DND-41 (cell line): ENCODE measurements around the gene PRSS21.

ENCODE experiments used
- EZH2 ChIP-seq: IDR thresholded peaks from 3 replicates; pipeline ENCODE4 v1.6.1; 2012; ENCODE audit warnings: borderline replicate concordance, low read depth, mild to moderate bottlenecking, moderate library complexity, low read length, inconsistent platforms; ENCODE audit not compliant: severe bottlenecking
- TF ChIP-seq, protein P1 (sequence below): IDR thresholded peaks from 2 replicates; pipeline ENCODE4 v1.5.1; 2012; ENCODE audit warnings: borderline replicate concordance, low read length, moderate library complexity, mild to moderate bottlenecking; ENCODE audit not compliant: poor library complexity, severe bottlenecking; ENCODE audit errors: extremely low read depth

DNA sequence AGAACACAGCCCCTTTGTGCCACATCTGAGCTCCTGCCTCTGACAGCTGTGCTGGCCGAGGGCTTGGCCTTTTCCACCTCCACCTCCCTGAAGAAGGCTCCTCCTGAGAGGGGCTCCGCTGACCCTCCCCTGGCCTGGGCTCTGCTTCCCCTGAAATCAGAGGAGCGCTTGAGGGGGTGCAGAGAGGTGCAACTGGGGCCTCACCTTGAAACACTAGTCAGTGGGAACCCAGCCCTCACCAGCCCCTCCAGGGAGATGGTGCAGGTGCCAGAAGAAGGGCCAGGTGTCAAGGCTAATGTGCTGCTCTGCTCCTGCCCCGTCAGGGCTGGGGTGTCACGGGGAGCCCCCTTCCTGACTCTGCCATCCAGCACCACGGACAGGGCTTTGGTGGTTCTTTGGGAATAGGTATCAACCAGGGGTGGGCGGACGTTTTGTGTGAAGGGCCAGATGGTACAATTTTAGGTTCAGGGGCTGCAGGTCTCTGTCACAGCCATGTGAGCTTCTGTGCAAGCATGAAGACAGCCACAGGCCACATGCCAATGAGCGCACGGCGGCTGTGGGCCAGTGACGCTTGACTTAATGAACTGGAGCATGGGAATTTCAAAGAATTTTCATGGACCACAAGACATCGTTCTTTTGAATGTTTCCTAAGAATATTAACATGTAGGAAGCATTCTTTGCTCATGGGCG is 10.9 kb downstream of the PRSS21 start:
- TF ChIP-seq, protein P1, sequence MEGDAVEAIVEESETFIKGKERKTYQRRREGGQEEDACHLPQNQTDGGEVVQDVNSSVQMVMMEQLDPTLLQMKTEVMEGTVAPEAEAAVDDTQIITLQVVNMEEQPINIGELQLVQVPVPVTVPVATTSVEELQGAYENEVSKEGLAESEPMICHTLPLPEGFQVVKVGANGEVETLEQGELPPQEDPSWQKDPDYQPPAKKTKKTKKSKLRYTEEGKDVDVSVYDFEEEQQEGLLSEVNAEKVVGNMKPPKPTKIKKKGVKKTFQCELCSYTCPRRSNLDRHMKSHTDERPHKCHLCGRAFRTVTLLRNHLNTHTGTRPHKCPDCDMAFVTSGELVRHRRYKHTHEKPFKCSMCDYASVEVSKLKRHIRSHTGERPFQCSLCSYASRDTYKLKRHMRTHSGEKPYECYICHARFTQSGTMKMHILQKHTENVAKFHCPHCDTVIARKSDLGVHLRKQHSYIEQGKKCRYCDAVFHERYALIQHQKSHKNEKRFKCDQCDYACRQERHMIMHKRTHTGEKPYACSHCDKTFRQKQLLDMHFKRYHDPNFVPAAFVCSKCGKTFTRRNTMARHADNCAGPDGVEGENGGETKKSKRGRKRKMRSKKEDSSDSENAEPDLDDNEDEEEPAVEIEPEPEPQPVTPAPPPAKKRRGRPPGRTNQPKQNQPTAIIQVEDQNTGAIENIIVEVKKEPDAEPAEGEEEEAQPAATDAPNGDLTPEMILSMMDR: no peak
- no peak for TF ChIP-seq EZH2
